ENCODE data around the gene ITGBL1. TPM values are rescaled to one million over a fixed set of nuclear protein-coding genes. Genes with fewer than 3 reads are reported as not detected.

ITGBL1 gene
- total RNA-seq (2022; extraction: Qiagen RNA extraction): 1.0 to 2.4 TPM (median 1.7 TPM) in 5 replicates

GRCh38 chr13:101452519-101453485, at the start of gene ITGBL1:
TSS of gene ITGBL1 (plus strand) at chr13:101452675. CDS start at chr13:101452834, 159 bp downstream.

GRCh38 chr13:101416181-101417042, 36.1 kb upstream of the ITGBL1 start, which contains the start of gene NALCN:
TSS of gene NALCN (minus strand) at chr13:101416508. CDS start at chr13:101399126, 17,382 bp downstream.

Other genes with a start within 250 kb of the ITGBL1 start
- gene NALCN, start 36.2 kb upstream of the ITGBL1 start, total RNA-seq (2022; extraction: Qiagen RNA extraction): 3.4 to 4.2 TPM (median 3.5 TPM) in 5 replicates